SKM-1 (cell line): ENCODE data around the gene PNP.
A peak's percentile ranks its signal among the peaks of the same experiment; 100 is the strongest.

Source experiments
- DNase-seq: peaks from one replicate; lab custom pipeline; 2025; ENCODE audit not compliant: unreplicated experiment; lab: John Stamatoyannopoulos, UW

The PNP gene

DNA sequence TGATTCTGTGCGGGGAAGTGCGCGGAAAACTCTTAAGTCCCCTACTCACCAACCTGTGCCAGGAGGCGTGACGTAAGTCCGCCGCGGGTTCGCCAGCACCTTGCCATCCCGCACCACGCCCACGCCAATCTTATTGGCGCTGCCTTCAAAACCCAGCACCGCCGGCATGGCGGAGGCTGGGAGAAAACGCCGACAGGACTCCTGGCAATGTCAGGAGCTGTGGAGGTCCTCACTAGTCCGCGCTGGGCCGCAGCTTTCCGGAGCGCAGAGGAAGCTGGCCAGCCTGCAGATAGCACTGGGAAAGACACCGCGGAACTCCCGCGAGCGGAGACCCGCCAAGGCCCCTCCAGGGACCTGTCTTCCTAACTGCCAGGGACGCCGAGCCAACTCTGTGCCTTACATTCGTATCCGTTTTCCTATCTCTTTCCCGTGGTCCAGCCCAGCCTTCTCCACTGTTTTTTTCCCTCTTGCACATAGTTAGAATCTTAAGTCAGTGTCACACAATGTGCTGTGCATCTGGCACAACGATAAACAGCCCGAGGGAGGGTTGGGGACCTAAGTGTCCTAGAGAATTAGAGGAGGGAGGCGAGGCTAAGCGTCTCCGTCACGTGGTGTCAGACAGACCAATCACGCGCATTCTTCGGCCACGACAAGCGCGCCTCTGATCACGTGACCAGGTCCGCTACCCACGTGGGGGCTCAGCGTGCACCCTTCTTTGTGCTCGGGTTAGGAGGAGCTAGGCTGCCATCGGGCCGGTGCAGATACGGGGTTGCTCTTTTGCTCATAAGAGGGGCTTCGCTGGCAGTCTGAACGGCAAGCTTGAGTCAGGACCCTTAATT, 14.5 kb upstream of the PNP start, which contains the start of the genes APEX1 and OSGEP:
Gene APEX1 (plus strand): TSS at position 711 of the 839 bp plus-strand sequence. CDS start 420 bp downstream, outside the sequence.
Gene OSGEP (minus strand): TSS at position 297 of the 839 bp plus-strand sequence. CDS start 129 bp downstream, at position 168.
- DNase-seq, result peak; percentile 73

DNA sequence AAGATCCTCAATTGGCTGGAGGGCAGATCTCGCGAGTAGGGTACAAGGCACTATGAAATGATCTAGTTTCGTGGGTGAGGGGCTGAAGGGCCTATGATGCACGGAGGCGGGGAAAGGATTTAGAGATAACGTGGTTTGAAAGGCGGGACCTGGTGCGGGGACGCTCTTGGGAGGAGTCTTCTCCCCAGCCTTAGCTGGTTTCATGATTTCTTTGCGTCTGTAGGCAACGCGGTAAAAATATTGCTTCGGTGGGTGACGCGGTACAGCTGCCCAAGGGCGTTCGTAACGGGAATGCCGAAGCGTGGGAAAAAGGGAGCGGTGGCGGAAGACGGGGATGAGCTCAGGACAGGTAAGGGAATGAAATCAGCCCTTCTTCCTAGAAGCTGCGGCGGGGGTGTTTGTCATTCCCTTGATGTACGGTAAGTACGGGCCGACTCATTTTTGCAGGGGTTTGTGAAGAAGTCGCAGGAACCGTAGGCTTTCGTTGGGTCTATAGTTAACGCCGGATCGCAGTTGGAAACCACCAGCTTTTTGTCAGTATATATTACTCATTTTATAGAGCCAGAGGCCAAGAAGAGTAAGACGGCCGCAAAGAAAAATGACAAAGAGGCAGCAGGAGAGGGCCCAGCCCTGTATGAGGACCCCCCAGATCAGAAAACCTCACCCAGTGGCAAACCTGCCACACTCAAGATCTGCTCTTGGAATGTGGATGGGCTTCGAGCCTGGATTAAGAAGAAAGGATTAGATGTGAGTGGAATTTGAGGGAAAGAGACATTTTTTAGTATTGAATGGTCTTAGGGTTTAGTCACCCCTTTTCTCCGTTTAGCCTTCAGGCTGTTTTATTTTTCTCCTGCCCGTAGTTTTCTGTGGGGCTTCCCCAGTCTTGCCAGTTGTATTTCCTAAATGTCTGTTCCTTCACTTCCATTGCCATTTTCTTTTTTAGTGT, 13.6 kb upstream of the PNP start:
- no peak for DNase-seq

DNA sequence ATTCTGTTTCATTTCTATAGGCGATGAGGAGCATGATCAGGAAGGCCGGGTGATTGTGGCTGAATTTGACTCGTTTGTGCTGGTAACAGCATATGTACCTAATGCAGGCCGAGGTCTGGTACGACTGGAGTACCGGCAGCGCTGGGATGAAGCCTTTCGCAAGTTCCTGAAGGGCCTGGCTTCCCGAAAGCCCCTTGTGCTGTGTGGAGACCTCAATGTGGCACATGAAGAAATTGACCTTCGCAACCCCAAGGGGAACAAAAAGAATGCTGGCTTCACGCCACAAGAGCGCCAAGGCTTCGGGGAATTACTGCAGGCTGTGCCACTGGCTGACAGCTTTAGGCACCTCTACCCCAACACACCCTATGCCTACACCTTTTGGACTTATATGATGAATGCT, 12.2 kb upstream of the PNP start:
- DNase-seq, result no peak

DNA sequence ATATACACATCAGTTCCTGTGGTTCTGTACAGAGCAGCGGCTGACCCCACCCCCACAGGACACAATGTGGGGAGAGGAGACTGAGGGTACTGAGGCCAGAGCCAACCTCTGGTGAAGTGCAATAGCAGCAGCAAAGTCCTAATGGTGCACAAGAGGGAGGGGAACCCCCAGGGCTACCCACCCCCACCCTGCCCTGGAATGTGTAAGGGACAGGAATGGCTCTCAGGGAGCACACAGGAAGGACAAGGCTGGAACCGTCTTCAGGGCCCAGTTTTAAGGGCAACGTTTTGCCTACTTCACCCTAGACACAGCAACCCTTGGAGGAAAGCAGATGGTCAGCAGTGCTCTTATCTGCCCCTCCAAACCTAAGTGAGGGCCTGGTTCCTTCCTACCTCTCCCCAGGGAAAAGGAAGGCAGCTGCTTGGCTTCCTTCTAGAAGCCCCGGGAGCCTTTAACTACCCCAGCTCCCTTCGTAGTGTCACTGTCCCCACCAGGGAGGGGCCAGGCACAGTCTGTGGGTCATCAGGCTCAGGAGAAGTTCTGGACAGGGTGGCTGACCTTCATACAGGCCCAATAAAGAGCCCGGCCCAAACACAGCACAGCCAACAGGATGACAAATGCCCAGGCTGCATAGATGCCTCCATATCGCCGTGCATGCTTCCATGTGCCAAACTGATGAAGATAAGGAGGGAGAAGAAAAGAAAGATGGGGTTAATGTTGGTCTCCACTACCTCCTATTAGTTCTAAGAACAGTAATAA, 11.0 kb upstream of the PNP start:
- DNase-seq, result no peak

DNA sequence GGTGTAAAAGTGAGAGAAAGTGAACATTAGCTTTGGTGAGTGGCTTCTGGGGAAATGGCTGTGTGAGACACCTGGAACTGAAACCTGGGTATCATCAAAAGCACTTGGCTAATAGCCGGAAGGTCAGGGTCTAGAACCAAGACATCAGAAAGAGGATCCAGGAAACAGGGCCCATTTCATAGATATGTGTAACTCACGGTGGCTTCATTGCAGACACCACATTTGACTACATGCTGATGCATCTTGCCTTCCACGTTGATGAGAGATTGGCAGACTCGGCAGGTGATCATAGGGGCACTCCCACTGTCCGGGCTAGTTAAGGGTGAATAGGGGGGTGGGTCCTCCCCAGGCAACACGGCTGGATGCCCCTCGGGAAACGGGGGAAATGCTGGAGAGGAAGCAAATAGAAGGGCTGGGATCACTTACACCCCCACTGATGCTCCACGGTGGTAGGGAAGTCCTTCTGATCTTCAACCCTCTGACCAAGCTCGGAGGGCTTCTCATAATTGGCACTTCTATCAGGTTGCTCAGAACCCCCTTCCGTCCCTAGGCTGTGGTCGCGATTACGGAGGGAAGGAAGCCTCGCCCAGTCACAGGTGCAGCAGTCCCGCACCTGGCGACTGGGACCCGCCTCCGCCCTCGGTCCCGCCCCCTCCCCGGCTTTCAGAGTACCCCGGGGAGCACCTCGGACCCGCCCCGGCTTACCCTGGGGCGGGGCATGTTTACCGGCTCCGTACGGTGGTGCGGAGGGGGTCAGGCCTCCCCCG, 8.6 kb upstream of the PNP start:
- DNase-seq, result no peak

DNA sequence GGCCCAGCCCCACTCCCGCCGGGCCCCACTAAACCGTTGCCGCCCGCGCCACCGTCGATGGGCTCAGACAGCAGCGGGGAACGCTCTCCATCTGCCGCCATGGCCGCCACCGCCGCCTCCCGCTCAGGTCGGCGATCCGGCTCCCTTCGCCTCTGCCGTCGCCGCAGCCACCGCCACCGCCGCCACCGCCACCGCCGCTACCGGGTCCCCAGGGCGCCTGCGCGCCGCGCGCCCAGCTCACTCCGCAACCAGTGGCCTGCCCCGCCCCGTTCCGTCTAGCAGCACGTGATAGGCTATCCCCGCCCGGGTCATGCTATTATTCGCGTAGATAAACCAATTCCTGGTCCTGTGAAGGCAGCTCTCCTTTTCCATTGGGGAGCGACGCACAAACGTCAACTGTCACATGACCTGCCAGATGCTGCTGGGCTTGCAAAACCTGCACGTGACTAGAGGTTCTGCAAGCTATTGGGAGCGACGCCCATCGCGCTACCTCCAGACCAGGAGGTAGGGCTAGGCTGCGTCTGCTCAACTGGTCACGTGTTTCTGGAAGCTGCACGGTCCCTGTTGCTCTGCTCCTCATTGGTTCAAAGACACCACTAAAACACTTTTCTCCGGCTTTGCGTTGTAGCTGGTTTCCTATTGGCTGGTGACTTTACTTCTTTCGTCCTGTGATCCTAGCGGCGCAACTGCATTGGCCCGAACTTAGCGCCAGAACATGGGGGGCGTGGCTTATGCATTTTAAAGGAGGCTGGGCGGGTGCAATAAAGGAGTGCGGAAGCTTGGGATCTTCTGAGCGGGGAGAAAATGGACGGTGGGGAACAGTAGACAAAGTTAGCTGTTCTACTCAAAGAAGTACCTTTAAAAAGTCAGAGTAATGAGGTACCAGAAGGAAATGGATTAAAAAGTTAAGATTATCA, 7.7 kb upstream of the PNP start, which contains the start of gene PIP4P1:
Gene PIP4P1 (minus strand): TSS at position 210 of the 917 bp plus-strand sequence. CDS start 109 bp downstream, at position 101.
- peak; percentile 99 for DNase-seq

DNA sequence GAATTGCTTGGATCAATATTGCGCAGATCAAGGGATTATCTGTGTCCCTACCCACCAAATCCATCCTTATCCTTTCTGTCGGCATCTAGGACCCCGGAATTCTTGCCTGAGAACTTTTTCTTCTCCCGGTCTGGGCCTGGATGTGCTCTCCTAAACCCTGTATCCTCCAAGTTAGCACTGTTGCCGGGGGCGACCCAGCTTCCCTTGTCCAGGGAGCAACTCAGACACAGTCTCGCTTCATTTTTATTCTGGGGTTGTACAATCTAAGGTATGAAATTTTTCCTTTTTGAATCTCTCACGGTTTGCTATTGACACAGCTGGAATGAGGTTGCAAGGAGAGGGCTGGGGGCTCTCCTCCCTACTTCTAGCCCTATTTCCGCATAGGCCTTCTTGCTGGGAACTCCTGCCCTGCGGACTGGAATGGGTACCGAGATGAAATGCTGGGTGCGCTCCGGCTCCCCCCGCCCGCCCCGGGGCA, 403 bp upstream of the PNP start:
- DNase-seq, result no peak

DNA sequence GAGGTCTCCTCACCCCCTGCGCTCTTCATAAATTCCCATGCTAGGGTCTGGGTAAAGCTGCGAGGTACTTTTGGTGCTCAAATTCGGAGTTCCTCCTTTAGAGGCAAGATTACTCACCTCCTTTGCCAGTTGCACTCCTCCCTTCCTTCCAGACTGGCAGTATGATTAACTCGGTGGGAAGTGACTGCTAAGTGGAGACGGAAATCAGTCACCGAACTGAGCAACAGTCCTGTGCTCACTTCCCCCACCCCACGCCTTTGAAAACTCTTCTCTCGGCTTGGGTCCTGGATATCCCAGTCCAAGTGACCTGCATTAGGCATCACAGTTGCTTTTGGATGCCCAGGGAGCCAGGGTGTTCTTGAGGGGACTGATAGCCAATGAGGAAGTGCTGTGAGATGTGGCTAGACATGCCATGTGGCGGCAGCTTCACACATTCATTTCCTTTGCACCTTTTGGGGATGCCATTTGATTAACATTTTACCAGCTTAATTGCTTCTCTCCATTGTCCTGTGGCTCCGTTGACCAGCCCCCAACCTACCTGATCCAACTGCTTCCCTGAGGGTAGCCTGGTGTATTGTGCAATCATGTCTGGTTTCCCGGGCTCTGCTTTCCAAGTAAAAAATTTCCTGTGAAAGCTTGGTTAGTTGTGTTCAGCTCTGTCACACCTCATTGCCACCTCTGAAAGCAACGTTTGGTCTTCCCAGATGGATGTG, 840 bp downstream of the PNP start:
- peak; percentile 58 for DNase-seq

DNA sequence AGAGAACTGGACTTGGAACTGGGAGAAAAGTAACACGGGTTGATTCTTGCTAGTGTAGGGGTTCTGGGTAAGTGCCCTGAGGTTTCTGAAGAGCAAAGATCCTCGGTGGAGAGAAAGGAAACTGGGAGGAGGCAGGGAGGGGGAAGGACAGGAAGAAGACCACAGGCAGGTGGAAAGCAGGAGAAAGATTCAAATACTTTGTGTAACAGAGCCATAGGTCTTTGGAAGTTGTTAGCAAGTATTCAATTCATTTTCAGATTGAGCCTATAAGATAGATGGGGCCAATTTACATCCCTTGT, 1.3 kb downstream of the PNP start:
- DNase-seq, result no peak

DNA sequence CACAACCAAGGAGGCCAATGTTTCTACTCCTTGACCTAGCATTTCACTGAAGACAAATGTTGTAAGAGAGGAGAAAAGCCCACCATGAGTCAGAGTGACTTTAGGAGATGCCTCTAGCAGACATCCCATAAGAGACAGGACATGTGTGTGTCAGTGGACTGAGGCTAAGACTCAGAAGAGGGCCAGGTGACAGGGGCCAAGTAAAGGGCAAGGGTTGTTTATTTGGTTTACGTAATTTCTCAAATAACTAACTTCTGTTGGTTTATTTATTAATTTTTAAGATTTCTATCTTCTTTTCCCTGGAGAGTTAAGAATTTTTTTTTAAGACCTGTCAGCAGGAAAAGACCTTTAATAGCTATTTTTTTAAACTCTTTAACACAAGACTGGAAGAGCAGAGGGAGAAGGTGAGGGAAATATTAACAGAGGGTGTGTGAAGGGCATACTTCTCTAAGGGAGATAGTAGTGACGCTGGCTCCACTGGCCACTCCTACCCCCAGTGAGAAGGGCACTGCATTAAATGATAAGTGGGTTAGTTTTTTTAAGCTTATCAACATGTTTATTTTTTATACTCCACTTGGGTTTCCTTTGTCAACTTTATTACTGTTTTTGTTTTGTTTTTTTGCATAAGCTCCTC, 3.4 kb downstream of the PNP start:
- DNase-seq, result no peak

DNA sequence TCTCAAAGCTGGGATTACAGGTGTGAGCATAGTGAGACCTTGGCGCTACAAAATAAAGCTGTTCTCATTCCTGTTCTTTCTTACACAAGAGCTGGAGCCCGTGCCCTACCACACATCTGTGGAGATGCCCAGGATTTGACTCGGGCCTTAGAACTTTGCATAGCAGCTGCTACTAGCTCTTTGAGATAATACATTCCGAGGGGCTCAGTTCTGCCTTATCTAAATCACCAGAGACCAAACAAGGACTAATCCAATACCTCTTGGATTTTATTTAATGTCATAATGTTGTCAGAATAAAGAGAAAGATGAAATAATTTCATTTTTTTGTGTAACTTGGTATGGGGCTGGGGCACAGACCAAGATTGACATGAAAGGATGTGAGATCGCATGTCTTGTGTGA, 7.6 kb downstream of the PNP start:
- DNase-seq, result no peak

DNA sequence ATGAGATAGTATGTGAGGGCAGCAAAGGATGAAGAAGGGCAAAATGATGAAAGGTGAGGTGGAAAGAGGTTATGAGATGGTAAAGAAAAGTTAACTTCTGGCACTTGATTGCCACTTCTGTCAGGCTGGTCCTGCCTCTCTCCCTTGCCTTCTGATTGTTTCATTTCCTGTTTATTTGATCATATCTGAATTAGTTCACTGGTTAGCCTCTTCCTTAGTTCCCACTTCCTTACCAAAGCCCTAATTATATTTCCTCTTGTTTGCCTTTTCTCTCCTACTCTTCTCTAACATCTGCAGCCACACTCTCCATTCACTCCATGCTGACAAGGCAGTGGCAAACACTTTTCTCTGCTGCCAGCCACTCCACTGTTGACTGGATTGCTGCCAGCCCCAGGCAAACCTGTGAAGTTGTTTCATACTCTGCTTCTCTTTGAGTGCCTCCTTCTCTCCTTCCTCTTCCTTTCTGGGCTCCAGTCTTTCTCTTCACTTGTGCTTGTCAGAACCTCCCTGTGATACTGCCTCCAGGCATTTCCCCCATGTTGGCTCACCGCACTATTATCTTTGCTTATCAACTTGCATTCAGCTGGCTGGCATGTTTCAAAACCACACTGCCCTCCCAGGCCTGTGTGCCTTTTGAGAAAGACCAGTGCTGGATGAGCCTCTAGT, 8.1 kb downstream of the PNP start:
- no peak for DNase-seq

DNA sequence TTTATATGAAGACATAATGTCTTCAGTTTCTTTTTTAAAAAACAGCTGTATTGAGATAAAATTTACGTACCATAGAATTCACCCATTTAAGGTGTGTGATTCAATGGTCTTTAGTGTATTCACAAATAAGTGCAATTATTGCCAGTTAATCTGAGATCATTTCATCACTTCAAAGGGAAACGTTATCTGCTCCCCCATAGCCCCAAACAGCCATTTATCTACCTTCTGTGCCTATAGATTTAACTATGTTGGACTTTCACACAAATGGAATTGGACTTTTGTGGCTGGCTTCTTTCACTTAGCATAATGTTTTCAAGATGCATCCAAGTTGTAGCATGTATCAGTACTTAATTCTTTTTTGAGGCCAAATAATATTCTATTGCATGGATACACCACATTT, 9.7 kb downstream of the PNP start:
- no peak for DNase-seq

DNA sequence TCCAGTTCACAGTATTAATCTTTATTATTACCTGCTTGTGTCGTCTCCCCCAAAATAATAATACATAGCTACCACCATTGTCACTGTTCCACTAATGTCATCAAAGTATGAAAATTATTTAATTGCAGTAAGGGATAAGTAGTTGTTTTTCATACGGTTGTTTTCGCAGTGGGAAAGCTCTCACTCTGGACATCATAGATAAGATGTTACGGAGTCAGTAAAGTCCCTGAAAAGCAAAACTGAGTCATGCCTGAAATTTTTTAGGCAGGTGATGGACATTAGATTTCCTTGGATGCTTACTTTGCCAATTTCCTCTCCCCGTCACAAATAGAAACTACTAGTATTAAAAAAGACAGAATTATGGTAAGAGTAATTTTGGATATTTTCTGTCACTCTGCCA, 13.2 kb downstream of the PNP start:
- DNase-seq, result no peak

DNA sequence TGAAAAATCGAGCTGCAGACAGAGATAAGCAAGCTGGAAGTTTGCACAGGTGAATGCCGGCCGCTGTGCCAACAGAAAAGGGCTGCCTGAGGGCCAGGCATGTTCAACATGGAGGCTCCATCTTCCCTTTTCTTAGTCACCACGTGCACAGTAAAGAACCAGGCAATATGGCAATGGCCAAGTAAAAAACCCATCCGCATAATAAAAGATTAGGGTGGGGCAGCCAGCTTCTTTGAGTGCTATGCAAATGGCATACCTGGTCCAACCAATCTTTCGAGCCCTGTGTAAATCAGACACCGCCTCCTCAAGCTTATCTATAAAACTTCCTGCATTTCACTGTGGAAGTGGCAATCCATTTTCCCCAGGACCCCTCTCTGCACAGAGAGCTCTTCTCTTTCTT, 16.7 kb downstream of the PNP start:
- no peak for DNase-seq

DNA sequence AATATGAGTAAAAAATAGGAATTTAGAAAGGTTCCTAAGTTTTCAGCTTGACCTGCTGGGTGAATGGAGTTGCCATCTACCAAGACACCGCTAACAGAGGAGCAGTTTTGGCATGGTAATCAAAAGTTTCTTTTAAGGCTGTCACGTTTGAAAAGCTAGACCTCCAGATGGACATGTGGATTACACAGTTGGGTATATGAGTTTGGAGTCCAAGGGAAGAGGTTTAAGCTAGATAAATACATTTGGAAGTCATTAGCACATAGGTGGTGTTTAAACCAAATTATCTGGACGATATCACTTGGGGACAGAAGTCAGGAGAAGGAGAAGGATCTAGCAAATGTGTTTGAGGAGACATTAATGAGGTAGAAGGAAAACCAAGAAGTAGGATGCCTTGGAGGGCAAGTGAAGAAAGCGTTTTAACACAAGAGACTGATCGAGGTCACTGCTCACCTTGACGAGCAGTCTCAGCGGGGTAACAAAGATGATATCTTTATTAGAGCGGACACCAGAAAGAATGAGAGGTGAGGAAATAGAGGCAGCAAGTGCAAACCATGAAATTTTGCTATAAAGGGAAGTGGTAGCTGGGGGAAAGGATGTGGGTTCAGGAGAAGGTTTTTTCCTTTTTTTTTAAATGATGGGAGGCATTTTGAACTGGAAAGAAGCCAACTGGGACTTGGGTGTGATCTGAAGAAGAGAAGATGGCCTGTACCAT, 17.6 kb downstream of the PNP start:
- peak; percentile 8 for DNase-seq

DNA sequence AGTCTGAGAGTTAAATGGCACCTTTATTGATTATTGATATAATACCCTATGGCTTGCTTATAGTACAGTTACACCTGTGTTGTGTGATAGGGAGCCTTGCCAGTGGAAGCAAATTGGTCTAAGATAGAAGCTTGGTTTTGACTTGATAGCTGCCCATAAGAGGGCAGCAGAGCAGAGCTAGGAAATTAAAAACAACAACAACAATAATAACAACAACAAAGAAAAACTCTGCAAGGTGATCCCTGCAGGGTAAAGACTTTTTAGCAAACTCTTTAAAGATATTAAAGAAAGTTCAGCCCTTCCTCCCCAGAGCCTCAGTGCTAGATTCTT, 18.2 kb downstream of the PNP start:
- no peak for DNase-seq
